DOHH2 (cell line): ENCODE data around the gene MGAT4B.

Experiments used
- CTCF ChIP-seq: fragments of 200-600 bp; sonication (generic); IDR thresholded peaks from one replicate; pipeline ENCODE4 v1.5.1; 2014; ENCODE audit warnings: antibody characterized with exemption, mild to moderate bottlenecking, low read depth, low read length; ENCODE audit not compliant: poor library complexity, severe bottlenecking
- EZH2phosphoT487 ChIP-seq: fragments of 200-600 bp; sonication (generic); IDR thresholded peaks from 2 replicates; pipeline ENCODE4 v1.6.1; 2017; ENCODE audit warnings: borderline replicate concordance, mild to moderate bottlenecking, antibody characterized with exemption, low read length, moderate library complexity, mixed read lengths

- TF ChIP-seq CTCF (no peak), EZH2phosphoT487 (no peak)
Measured at GRCh38 chr5:179830818-179831468, 24.3 kb upstream of the MGAT4B start.
